Endodermal cell (in vitro differentiated cells): ENCODE results near the gene MYH9. TPM values are rescaled to one million over a fixed set of nuclear protein-coding genes. Genes with fewer than 3 reads are reported as not detected.
"Not testable (repeated sequence)": the region's sequence is repeated elsewhere in the genome, so short reads cannot be mapped to it uniquely, and the experiment has no call there.

ENCODE experiments used
- DNase-seq: peaks from one replicate; pipeline ENCODE4 v3.0.0-alpha.2; 2017
- H3K27ac ChIP-seq: 2 replicates; pipeline ENCODE4 v1.5.1; 2013; ENCODE audit warnings: mild to moderate bottlenecking, low read depth, low read length, moderate library complexity
- H3K27me3 ChIP-seq: 2 replicates; pipeline ENCODE4 v1.6.1; 2013; ENCODE audit warnings: mild to moderate bottlenecking, low read length, moderate library complexity; ENCODE audit not compliant: insufficient read depth, control insufficient read depth, poor library complexity, severe bottlenecking
- H3K36me3 ChIP-seq: 2 replicates; pipeline ENCODE4 v1.7.0; 2013; ENCODE audit warnings: mild to moderate bottlenecking, low read length, moderate library complexity; ENCODE audit not compliant: control insufficient read depth, insufficient read depth
- H3K4me1 ChIP-seq: one replicate; pipeline ENCODE4 v1.7.0; 2013; ENCODE audit warnings: low read length; ENCODE audit not compliant: control insufficient read depth, insufficient read depth
- H3K4me3 ChIP-seq: 2 replicates; pipeline ENCODE4 v1.5.1; 2013; ENCODE audit warnings: mild to moderate bottlenecking, low read length, moderate library complexity
- H3K9ac ChIP-seq: 2 replicates; pipeline ENCODE4 v1.6.1; 2013; ENCODE audit warnings: mild to moderate bottlenecking, low read length, moderate library complexity; ENCODE audit not compliant: poor library complexity, severe bottlenecking; ENCODE audit errors: extremely low read depth
- H3K9me3 ChIP-seq: 2 replicates; pipeline ENCODE4 v1.6.1; 2013; ENCODE audit warnings: mild to moderate bottlenecking, low read length, moderate library complexity; ENCODE audit not compliant: control insufficient read depth
- H3K27ac Mint-ChIP-seq: 2 replicates; pipeline ENCODE4 v1.8.0; 2020; ENCODE audit warnings: mixed read lengths
- H3K27me3 Mint-ChIP-seq: 2 replicates; pipeline ENCODE4 v1.8.0; 2021; ENCODE audit warnings: mild to moderate bottlenecking, mixed read lengths; ENCODE audit not compliant: insufficient read depth
- H3K36me3 Mint-ChIP-seq: 2 replicates; pipeline ENCODE4 v1.8.0; 2020; ENCODE audit warnings: low read depth, mixed read lengths
- H3K4me1 Mint-ChIP-seq: 2 replicates; pipeline ENCODE4 v1.8.0; 2020; ENCODE audit warnings: mixed read lengths
- H3K4me3 Mint-ChIP-seq: 2 replicates; pipeline ENCODE4 v1.8.0; 2020; ENCODE audit warnings: mild to moderate bottlenecking, moderate library complexity, mixed read lengths
- H3K9me3 Mint-ChIP-seq: 2 replicates; pipeline ENCODE4 v1.8.0; 2020; ENCODE audit warnings: mild to moderate bottlenecking, mixed read lengths
- WGBS, 2 experiments: methylation state at CpG; one replicate each; pipeline versions ENCODE4 v1.1.5 to v1.1.7; 2013; ENCODE audit warnings: missing lambda C conversion rate in 2 of 2, mixed read lengths in 1 of 2; ENCODE audit not compliant: insufficient coverage in 1 of 2, insufficient read length in 1 of 2; 5-methylcytosine and 5-hydroxymethylcytosine counted together
- total RNA-seq, 2 donors: library from RNA; stranded (reverse); fragmentation: NEBNext Ultra II Directional in 1 of 2; extraction: Animal tissue kit (Norgen Biotek cat#: 25700) in 1 of 2; gene quantifications; 2 replicates in 1 of 2; 3 replicates in 1 of 2; pipeline ENCODE4 v1.2.1, GENCODE V29; 2021
- TF ChIP-seq, protein P1 (sequence below): fragments of 200-600 bp; sonication (generic); conservative IDR thresholded peaks from 2 replicates; pipeline ENCODE4 v1.5.0; 2021; ENCODE audit warnings: antibody characterized with exemption, mild to moderate bottlenecking

Gene MYH9
- total RNA-seq, 2 donors from 2014 or later: 270 to 288 TPM

DNA sequence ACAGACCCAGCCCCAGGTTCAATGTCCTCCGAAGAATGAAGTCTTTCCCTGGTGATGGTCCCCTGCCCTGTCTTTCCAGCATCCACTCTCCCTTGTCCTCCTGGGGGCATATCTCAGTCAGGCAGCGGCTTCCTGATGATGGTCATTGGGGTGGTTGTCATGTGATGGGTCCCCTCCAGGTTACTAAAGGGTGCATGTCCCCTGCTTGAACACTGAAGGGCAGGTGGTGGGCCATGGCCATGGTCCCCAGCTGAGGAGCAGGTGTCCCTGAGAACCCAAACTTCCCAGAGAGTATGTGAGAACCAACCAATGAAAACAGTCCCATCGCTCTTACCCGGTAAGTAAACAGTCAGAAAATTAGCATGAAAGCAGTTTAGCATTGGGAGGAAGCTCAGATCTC, 120.7 kb downstream of the MYH9 start:
- Histone ChIP-seq H3K27ac (no peak overlapping the region), H3K27me3 (no peaks in the 10 kb centered on the region), H3K4me3 (no peak overlapping the region), H3K9me3 (no peaks in the 10 kb centered on the region), H3K36me3 (no peaks in the 10 kb centered on the region), H3K9ac (no peak overlapping the region), H3K4me1 (no peaks in the 10 kb centered on the region)
- peaks cover 3% of the 10 kb centered on the region for H3K4me1 Mint-ChIP-seq
- WGBS, 2 experiments: 92 to 100% methylated on average over 2 to 4 of the region's 4 CpGs
- DNase-seq: no peak
- TF ChIP-seq, protein P1, sequence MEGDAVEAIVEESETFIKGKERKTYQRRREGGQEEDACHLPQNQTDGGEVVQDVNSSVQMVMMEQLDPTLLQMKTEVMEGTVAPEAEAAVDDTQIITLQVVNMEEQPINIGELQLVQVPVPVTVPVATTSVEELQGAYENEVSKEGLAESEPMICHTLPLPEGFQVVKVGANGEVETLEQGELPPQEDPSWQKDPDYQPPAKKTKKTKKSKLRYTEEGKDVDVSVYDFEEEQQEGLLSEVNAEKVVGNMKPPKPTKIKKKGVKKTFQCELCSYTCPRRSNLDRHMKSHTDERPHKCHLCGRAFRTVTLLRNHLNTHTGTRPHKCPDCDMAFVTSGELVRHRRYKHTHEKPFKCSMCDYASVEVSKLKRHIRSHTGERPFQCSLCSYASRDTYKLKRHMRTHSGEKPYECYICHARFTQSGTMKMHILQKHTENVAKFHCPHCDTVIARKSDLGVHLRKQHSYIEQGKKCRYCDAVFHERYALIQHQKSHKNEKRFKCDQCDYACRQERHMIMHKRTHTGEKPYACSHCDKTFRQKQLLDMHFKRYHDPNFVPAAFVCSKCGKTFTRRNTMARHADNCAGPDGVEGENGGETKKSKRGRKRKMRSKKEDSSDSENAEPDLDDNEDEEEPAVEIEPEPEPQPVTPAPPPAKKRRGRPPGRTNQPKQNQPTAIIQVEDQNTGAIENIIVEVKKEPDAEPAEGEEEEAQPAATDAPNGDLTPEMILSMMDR: no peak
- no peak overlapping the region for H3K4me3 Mint-ChIP-seq
- H3K27me3 Mint-ChIP-seq: peaks cover 10% of the 10 kb centered on the region
- no peaks in the 10 kb centered on the region for H3K36me3 Mint-ChIP-seq
- no peak overlapping the region for H3K27ac Mint-ChIP-seq
- no peaks in the 10 kb centered on the region for H3K9me3 Mint-ChIP-seq

DNA sequence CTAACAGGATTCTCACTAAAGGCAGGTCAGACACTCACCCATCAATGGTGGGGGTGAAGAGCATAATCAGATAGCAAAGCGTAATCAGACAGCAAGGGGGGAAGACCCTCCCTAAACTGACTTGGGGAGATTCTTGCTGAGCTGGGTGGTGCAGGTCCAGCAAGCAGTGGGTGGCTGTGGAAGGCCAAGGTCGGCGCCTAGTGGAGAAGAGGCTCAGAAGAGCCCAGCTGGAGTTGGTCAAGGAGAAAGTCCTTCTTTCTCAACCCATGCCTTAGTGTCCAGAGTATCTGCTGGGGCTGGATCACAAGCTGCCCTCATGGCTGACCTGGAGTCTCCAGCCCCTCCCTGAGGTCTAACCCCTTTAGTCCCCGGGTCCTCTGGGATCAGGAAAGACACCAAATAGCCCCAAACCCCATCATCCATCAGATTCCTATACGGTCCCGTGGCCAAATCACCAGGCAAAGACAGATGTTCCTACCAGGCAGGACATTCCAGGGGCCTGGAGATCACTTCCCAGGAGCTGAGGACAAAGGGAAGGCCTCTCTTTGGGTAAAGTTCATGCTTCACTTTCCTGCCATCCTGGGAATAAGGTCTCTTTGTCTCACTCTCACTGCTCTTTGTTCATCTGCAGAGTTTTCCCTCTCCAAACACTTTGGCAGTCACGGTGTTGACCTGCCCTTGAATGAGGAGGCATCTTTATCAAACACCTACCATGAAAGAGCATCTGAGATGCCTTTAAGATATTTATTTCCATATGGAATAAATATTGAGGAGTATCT, 123.7 kb downstream of the MYH9 start:
- not testable (repeated sequence) for H3K4me1 ChIP-seq, H3K27me3 ChIP-seq, H3K9me3 ChIP-seq, H3K4me3 Mint-ChIP-seq, H3K27ac Mint-ChIP-seq, H3K27me3 Mint-ChIP-seq, H3K9ac ChIP-seq, H3K36me3 Mint-ChIP-seq, H3K4me1 Mint-ChIP-seq, H3K36me3 ChIP-seq, H3K27ac ChIP-seq, H3K4me3 ChIP-seq, DNase-seq, H3K9me3 Mint-ChIP-seq
- 79 to 90% methylated on average over 3 to 6 of the region's 7 CpGs for WGBS, 2 experiments

DNA sequence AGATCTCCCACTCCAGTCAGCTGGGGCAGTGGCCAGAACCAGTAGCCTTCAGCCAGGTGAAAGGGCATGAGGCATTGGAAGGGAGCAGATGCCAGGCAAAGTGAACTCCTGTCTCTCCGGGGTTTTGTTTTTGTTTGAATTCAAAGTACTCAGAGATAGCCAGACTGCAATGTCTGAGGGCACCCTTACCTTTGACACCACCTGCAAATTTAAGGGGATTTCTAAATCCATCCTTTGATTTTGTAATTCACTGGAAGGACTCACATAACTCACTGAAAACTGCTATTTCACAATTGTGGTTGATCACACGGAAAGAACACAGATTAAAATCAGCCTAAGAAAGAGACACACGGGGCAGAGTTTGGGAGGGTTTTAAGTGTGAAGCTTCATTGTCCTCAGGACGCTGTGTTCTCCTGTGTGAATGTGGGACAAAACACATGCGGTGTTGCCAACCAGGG, 124.5 kb downstream of the MYH9 start:
- not testable (repeated sequence) for H3K27ac Mint-ChIP-seq, H3K9ac ChIP-seq, H3K36me3 Mint-ChIP-seq, H3K27me3 Mint-ChIP-seq, H3K4me3 ChIP-seq, H3K9me3 ChIP-seq, H3K4me3 Mint-ChIP-seq, DNase-seq, H3K36me3 ChIP-seq, H3K27ac ChIP-seq, H3K27me3 ChIP-seq, H3K9me3 Mint-ChIP-seq
- WGBS, 2 experiments: 71 to 80% methylated on average over 5 of the region's 5 CpGs
- peaks cover 18% of the 10 kb centered on the region for H3K4me1 Mint-ChIP-seq
- peaks cover 13% of the 10 kb centered on the region for H3K4me1 ChIP-seq

DNA sequence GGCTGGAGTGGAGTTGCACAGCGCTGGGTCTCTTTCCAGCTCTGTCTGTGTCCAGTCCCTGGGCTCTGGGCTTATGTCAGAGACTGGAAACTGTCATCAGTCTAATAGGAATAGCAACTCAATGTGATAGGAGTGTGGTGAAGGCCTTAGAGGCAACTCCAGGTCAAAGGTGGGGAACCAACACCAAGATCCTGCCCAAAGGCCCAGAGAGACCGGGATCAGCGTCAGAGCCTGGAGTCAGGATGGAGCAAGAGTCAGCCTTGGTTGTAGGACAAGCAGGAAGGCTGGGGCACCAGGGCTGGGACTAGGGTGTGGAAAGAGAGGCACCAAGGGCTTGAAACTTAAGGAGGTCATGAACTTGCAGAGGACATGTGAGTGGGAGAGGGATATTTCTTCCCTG, 125.5 kb downstream of the MYH9 start:
- H3K27me3 ChIP-seq, H3K9ac ChIP-seq, H3K9me3 Mint-ChIP-seq, H3K36me3 Mint-ChIP-seq, H3K4me3 ChIP-seq, H3K27ac ChIP-seq, H3K36me3 ChIP-seq, H3K4me3 Mint-ChIP-seq, DNase-seq, H3K9me3 ChIP-seq, H3K27ac Mint-ChIP-seq, H3K27me3 Mint-ChIP-seq: not testable (repeated sequence)
- 94% methylated on average over 3 of the region's 3 CpGs; no CpG with 5 or more reads in 1 of the 2 experiments for WGBS, 2 experiments
- peaks cover 20% of the 10 kb centered on the region for H3K4me1 Mint-ChIP-seq
- peaks cover 14% of the 10 kb centered on the region for H3K4me1 ChIP-seq
